SK-N-MC (cell line): ENCODE measurements around the gene GDNF.

ENCODE experiments used
- DNase-seq: peaks from one replicate; pipeline ENCODE4 v3.0.0-alpha.2; 2011; ENCODE audit warnings: low read depth, low spot score
- H3K27ac ChIP-seq: fragments of 200-600 bp; sonication (generic); 2 replicates; pipeline ENCODE4 v1.5.1; 2016; ENCODE audit warnings: mixed run types
- H3K36me3 ChIP-seq: fragments of 200-600 bp; sonication (generic); 2 replicates; pipeline ENCODE4 v1.6.1; 2017; ENCODE audit warnings: antibody characterized with exemption, low read length, mixed read lengths; ENCODE audit not compliant: insufficient read depth
- H3K4me3 ChIP-seq: fragments of 200-600 bp; sonication (generic); 2 replicates; pipeline ENCODE4 v1.5.1; 2016
- H3K9ac ChIP-seq: fragments of 200-600 bp; sonication (generic); 2 replicates; pipeline ENCODE4 v1.8.0; 2017; ENCODE audit warnings: mixed run types, mixed read lengths; ENCODE audit not compliant: insufficient read length
- H3K9me3 ChIP-seq: fragments of 200-600 bp; sonication (generic); 2 replicates; pipeline ENCODE4 v1.6.1; 2017; ENCODE audit warnings: low read depth, mild to moderate bottlenecking, antibody characterized with exemption, low read length, moderate library complexity, mixed read lengths
- EZH2 ChIP-seq: fragments of 200-600 bp; sonication (generic); IDR thresholded peaks from one replicate; pipeline ENCODE4 v1.6.1; 2017; ENCODE audit warnings: antibody characterized with exemption
- FOXP2 ChIP-seq: optimal IDR thresholded peaks from 2 replicates; pipeline ENCODE3; 2011; ENCODE audit warnings: mild to moderate bottlenecking, moderate library complexity; ENCODE audit not compliant: insufficient read depth; ENCODE audit errors: extremely low read length, control extremely low read depth
- POLR2AphosphoS5 ChIP-seq: IDR thresholded peaks from 2 replicates; pipeline ENCODE4 v1.6.1; 2012; ENCODE audit warnings: mild to moderate bottlenecking, low read depth, low read length, borderline replicate concordance

Gene GDNF

DNA sequence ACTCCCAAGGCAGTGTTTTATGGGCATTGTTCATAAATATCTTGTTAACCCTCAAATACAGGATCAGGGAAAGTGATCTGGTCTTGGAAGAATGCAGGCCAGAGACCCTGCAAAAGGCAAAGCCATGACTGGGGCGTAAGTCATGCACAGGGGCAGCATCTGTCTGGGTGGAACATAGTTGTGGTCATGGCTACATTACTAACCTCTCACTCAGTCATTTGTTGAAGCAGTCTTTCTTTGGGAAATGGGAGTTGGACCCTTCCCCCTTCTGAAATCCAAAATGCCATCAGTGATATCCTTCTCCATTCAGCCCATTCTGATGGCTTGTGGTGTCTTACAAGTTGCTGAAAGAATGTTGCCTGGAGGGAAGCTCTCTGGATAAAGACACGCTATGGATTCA lies 68.1 kb downstream of the GDNF start:
- no peak overlapping the region for H3K27ac ChIP-seq
- no peak overlapping the region for H3K4me3 ChIP-seq
- no peaks in the 10 kb centered on the region for H3K36me3 ChIP-seq
- TF ChIP-seq POLR2AphosphoS5, result no peak
- no peak for TF ChIP-seq EZH2
- TF ChIP-seq FOXP2, result no peak
- no peak for DNase-seq
- H3K9ac ChIP-seq, result no peak overlapping the region
- no peaks in the 10 kb centered on the region for H3K9me3 ChIP-seq

DNA sequence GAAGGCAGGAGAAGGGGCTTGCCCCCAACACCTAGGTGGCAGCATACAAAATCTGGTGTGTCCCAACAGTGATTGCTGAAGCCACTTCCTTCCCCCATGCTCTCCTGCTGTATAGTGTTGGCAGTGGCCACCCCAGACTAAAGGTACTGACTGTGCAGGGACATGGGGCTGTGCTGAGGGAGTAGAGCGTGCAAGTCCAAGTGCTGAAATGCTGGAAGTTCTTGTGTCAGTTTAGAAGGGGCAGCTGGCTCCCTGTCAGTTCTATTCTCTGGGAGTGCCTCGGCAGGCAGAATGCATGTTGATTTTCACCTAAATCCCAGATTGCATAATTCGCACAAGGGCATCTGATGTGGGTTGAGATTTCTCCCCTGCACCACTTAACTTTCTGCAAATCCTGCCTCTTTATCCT lies 68.6 kb downstream of the GDNF start:
- H3K27ac ChIP-seq, result no peak overlapping the region
- H3K9me3 ChIP-seq, result no peaks in the 10 kb centered on the region
- H3K4me3 ChIP-seq, result no peak overlapping the region
- H3K9ac ChIP-seq, result no peak overlapping the region
- no peaks in the 10 kb centered on the region for H3K36me3 ChIP-seq
- no peak for TF ChIP-seq EZH2
- no peak for TF ChIP-seq FOXP2
- TF ChIP-seq POLR2AphosphoS5, result no peak
- no peak for DNase-seq

DNA sequence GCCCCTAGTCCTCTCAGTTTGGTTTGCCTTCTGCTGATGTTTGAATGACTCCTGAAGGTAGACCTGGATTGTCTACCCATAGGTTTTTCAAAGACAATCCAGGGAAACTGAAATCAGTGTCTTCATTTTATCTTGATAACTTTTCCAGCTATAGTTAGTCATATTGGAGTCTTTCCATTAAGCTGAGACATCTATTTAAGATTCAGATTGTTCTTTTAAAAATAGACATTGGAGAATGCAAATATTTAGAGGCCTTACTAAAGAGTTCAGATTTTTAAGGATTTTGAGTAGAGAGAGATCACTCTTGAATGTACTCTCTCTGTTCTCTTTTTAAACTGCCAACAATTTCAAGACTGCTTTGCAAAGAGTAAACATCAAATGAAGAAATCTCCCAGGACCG lies 69.1 kb downstream of the GDNF start:
- Histone ChIP-seq H3K9ac (no peak overlapping the region), H3K27ac (no peak overlapping the region), H3K36me3 (no peaks in the 10 kb centered on the region), H3K4me3 (no peak overlapping the region), H3K9me3 (no peaks in the 10 kb centered on the region)
- DNase-seq, result no peak
- TF ChIP-seq FOXP2 (no peak), EZH2 (no peak), POLR2AphosphoS5 (no peak)

DNA sequence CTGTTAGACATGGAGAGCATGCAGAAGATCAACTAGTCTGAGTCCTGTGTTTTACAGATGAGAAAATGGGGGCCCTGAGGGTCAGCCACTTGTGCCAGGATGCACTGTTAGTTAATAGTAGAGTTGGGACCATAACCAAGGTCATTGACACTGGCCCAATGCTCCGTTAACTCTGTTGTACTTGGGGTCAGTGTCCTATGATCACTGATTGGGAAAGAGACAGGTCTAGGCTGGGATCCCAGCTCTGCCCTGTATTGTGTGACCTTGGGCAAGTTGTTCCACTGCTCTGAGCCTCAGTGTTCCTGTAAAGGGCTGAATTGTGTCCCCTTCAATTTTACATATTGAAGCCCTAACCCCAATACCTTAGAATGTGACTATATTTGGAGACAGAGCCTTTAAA lies 70.0 kb downstream of the GDNF start:
- no peaks in the 10 kb centered on the region for H3K9me3 ChIP-seq
- no peaks in the 10 kb centered on the region for H3K36me3 ChIP-seq
- no peak overlapping the region for H3K27ac ChIP-seq
- no peak overlapping the region for H3K9ac ChIP-seq
- no peak overlapping the region for H3K4me3 ChIP-seq
- DNase-seq, result no peak
- TF ChIP-seq POLR2AphosphoS5, result no peak
- no peak for TF ChIP-seq FOXP2
- no peak for TF ChIP-seq EZH2

DNA sequence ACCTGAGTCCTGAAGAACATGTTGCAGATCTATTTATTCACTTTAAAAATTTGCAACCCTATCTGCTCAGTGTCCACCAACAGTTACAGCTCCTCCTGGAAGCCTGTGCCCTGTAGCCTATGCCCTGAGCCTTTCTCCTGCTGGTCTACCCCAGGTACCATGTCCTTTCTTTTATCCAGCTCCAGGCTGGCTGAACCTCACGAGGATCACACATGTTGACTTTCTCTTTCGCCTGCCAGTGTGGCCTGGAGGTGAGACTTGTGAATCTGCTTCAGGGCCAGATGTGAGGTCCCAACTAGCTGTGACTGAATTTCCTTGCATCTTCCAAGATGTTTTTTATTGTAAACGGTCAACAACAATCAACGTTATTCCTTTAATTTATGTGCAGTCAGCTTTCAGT lies 70.7 kb downstream of the GDNF start:
- no peak overlapping the region for H3K9ac ChIP-seq
- no peak overlapping the region for H3K4me3 ChIP-seq
- H3K9me3 ChIP-seq, result no peaks in the 10 kb centered on the region
- TF ChIP-seq POLR2AphosphoS5 (no peak), FOXP2 (no peak)
- no peak overlapping the region for H3K27ac ChIP-seq
- no peak for DNase-seq
- no peaks in the 10 kb centered on the region for H3K36me3 ChIP-seq

DNA sequence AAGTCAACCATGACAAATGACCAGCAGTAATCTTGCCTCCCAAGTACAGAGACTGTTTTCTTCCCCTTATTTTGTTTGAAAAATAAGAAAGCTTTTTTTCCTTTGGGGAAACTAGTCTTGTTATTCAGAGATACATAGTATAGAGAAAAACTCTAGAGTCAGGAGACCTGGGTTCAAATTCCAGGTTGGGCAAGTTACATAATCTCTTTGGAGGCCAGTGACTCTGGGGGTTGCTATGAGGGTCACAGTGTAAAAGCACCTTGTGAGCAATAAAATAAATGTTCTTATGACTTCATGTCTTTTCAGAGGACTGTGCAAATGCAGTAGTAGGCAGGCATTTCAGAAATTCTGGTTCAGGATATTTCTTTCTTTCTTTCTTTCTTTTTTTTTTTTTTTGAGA lies 71.5 kb downstream of the GDNF start:
- H3K9me3 ChIP-seq, result no peaks in the 10 kb centered on the region

DNA sequence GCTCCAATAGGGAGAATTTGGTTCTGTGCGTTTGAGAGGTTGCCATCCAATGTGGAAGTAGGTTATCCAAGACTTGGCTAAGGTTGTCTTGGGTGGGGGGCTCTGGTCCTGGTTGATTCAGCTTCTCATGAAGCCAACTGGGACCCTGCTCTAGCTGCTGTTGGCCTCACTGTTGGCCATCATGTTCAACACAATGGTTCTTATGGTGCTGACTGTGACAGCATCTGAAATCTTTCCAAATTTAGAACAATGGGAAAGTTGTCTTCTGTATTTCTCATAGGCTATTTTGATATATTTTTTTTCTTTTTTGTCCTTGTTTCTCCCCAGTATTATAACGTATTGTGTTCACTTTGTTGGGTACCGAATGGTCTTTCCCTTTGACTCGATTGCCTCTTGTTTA lies 71.9 kb downstream of the GDNF start:
- H3K9ac ChIP-seq, result no peak overlapping the region
- no peaks in the 10 kb centered on the region for H3K36me3 ChIP-seq
- no peaks in the 10 kb centered on the region for H3K9me3 ChIP-seq
- no peak overlapping the region for H3K4me3 ChIP-seq
- no peak for TF ChIP-seq POLR2AphosphoS5
- no peak for TF ChIP-seq FOXP2
- TF ChIP-seq EZH2, result no peak
- no peak overlapping the region for H3K27ac ChIP-seq
- DNase-seq, result no peak

More for the DNA sequence above, 71.5 kb downstream of the GDNF start:
- Histone ChIP-seq H3K9ac (no peak overlapping the region), H3K27ac (no peak overlapping the region), H3K4me3 (no peak overlapping the region), H3K36me3 (no peaks in the 10 kb centered on the region)
- no peak for DNase-seq
- TF ChIP-seq EZH2 (no peak), POLR2AphosphoS5 (no peak), FOXP2 (no peak)

DNA sequence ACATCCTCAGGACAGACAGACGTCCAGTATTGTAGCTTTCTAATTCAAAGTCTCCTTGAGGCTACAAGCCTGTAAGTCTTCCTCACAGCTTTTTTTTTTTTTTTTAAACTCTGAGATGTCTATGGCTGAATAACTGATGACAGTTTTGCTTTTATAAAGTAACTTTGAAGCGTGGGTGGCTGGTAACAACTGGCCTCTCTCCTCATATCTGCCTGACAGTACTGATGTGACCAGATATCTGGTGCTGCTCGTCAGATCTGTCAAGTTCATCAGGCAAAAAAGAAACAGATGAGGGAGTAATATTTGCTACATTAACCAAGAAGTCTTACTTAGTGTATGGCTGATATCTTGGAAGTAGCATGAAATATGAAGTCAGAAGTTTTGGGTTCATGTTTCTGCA lies 72.6 kb downstream of the GDNF start:
- Histone ChIP-seq H3K27ac (no peak overlapping the region), H3K4me3 (no peak overlapping the region), H3K9ac (no peak overlapping the region), H3K36me3 (no peaks in the 10 kb centered on the region), H3K9me3 (no peaks in the 10 kb centered on the region)
- TF ChIP-seq POLR2AphosphoS5, result no peak
- no peak for TF ChIP-seq EZH2
- no peak for TF ChIP-seq FOXP2
- DNase-seq, result no peak
